ENCODE results near the gene TNNT1.
"Not testable (repeated sequence)": the region's sequence is repeated elsewhere in the genome, so short reads cannot be mapped to it uniquely, and the experiment has no call there.

The TNNT1 gene

DNA sequence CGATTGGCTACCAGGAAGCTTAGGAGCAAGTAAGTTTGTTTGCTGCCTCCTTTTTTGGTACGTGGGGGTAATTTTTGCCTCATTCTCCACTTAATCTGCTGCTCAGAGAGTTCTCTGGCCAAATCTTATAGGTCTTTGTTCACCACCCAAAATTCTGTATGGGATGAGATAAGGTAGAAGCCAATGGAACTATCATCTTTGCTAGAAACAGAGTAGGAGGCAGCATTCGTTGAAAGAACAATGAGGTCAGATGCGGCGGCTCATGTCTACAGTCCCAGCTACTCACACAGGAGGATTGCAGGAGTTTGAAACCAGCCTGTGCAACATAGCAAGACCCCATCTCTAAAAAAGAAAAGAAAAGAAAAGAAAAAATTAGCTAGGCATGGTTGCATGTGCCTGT is 22.4 kb upstream of the TNNT1 start:
- FAIRE-seq, result no peak

DNA sequence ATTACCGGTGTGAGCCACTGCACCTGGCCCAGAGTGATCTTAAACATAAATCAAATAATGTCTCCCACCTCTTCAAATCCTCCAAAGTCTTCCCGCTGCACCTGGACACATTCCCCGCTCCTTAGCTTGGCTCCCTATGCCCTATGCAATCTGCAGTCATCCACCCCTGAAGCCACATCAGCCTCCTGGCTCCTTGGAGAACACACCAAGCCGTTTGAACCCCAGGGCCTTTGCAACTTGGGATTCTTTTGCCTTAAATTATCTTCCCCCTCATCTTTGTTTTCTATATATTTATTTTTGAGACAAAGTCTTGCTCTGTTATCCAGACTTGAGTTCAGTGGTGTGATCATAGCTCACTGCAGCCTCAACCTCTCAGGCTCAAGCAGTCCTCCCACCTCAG is 20.1 kb upstream of the TNNT1 start:
- DNase-seq (ENCODE audit: insufficient read length, low spot score) (no peak), FAIRE-seq (no peak)

More for the DNA sequence above, 22.4 kb upstream of the TNNT1 start:
- DNase-seq (ENCODE audit: insufficient read length, low spot score), result no peak

DNA sequence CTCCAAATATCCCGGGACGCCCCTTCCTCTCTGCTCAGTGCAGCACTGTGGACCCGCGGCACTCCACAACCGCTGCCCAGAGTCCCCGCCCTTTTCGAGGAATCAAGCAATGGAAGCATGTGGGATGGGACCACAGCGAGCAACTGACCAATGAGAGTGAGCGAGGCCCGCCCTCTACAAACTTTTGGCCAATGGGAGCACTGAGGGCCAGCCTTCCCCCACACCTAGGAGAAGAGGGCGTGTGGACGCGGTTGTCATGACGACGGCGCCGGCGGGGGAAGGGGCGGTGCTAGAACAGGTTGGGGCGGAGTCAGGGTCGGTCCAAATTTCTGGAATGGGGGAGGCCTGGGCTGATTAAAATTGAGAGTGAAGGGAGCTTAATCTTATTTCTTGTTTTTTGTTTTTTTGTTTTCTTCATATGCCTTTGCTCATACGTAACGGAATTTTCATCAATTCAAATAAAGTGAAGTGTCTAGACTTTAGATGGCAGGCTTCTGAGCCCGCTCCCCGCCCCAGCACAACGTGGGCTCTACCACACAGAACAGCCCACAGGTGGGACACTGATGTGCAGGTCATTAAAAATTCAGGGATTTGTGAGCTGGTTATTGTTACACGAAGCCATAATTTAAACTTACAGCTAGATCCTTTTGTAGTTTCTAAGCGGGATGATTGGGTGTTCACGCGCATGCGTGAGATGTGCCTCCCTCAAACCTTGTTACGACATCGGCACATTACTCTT is 17.7 kb upstream of the TNNT1 start, which contains the start of gene DNAAF3:
Gene DNAAF3 (minus strand): TSS at position 84 of the 739 bp plus-strand sequence. CDS start 200 bp downstream, outside the sequence.
- FAIRE-seq (peak; percentile 66), DNase-seq (ENCODE audit: insufficient read length, low spot score) (peak; percentile 99)

DNA sequence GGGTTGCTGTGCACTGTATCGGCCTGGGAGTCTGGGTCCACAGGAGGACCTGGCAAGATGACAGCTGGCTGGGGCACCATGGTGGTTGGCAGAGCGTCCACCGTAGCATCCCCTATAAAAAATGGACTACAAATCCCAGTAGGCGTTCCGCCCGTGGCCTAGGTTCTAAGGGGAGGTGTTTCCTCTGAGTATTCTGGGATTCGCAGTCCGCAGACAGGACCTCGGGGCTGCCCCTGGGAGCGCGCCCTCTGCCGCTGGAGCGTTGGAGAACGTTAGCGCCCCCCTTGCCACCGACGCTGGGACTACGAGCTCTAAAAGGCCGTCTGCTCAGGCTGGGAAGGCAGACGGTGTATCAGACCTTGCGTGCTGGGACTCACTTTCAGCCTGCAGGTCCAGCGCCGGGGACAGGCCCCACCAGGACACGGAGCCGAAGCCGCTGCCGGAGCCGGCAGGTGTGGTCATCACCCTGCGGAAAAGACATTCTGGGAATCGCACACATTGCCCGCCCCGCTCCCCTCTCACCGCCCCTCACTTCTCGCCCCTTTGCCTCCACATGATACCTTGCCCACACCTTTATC is 17.0 kb upstream of the TNNT1 start:
- DNase-seq (ENCODE audit: insufficient read length, low spot score) (peak; percentile 77), FAIRE-seq (no peak)

DNA sequence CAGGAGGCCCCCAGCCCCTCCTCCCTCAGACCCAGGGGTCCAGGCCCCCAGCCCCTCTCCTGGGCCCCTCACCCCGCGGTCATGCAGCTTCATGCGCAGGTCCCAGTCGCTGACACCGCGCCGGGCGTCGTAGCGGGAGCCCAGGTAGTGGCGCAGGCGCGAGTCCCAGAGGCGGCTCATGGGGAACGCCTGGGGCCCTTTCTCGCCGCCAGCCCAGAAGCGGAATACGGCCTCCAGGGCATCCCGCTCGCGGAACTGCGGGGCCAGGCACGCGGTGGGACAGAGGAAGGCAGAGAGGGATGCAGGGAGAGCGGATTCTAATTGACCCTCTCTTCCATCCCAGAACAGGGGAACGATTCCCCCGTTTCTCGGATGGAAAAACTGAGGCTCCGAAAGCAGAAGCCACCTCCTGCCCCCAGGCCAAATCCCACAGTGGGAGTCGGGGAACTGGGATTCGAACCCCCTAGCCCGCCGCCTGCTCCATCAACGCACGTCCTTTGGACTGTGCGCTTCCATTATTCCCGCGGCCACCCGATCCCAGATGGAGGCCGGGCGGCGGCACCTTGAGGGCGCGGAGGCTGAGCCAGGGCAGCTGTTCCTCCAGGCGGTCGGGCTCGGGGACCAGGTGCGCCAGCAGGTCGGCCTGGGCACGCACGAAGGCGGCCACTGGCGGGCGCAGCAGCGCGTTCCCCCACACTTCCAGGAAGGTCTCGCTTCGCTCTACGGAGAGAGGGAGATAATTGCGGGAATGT is 12.7 kb upstream of the TNNT1 start:
- FAIRE-seq (no peak), DNase-seq (ENCODE audit: insufficient read length, low spot score) (no peak)

DNA sequence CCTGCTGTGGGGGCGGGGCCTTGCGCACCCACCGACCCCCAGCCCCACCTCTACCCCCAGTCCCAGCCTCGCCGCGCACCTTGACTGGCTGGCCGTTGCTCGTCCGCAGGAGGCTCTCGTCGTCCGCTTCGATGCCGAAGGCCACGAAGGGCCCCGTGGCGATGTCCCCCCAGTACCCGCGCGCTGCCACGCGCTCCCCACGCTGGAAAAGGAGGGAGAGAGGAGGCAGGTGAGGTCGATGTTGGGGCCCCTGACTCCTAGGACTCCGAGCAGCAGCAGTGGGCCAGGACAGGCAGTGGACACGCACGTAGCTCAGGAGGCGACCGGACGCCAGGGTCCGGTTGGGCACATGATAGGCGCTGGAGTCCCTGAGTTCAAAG is 12.0 kb upstream of the TNNT1 start:
- DNase-seq (ENCODE audit: insufficient read length, low spot score), result no peak
- no peak for FAIRE-seq

DNA sequence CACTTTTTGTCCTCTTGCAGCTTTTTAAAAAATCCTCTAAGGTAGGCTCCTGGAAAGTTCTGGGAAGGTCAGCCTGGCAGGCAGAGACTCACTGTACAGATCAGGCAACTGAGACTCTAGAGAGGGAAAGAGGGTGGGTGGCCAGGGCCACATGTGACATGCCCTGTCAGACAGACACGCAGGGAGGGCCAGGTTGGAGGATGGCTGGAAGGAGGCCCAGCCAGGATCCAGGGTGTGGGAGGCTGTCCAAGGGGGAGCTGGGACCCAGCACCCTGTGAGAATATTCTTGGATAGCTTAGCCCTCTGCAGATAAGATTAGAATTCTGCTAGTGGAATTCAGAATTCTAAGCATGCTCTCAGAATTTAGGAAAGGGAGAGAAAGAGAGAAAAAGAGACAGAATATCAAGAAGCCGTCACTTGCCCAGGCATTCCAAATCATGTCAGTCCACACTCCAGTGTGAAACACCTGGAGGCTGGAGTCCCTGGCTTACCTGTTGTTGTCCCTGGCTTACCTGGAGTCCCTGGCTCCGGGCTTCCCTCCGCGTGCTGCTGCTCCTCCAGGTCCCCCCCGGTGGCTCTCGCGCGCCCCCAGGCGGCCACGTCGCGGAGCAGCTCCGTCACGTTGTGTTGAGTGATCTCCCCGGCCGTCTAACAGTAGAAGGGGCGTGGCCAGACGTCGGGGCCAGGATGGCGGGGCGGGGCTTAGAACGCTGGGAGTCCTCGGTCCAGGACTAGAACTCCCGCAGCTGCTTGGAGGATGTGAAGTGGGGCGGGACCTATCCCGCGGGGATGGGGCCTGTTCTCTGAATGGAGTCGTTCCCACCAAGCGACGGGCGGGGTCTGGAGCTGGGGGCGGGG is 11.4 kb upstream of the TNNT1 start:
- FAIRE-seq (peak; percentile 94), DNase-seq (ENCODE audit: insufficient read length, low spot score) (peak; percentile 92)

DNA sequence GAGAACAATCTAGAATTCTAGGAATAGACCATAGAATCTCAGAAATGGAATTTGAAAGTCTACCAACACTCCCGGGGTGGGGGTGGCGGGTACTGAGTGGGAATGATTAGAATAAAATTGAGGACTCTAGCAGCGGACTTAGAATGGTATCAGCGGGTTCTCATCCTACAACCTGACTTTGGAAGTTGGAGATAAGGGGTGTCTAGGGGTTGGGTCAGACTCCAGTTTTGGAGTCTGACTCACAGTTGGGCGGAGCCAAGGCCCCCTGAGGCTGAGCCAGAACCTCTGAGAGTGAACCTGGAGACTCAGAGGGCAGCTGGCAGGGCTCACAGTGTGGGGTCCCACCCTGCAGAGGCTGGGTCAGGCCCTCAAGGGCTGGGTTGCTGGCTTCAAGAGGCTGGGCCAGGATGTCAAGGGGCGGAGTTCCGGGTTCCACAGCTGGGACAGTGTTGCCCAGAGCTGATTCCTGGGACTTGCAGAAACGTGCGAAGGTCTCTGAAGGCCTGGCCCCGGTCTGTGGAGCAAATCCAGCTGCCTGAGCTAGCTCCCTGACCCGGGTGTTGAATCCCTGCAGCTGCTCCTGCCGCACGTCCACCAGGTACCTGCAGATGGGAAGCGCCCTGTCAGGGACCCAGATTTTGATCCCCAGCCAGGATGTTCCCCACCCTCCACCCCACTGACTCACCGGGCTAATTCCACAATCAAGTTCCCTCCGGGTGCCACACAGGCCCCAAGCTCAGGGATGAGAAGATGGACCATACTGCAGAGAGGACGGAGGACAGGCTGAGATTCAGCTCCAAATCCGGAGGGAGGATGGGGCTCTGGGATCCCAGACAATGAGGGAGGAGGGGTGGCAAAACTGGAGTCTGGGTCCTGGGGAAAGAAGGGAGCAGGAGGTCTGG is 10.1 kb upstream of the TNNT1 start:
- FAIRE-seq (no peak), DNase-seq (ENCODE audit: insufficient read length, low spot score) (peak; percentile 49)

DNA sequence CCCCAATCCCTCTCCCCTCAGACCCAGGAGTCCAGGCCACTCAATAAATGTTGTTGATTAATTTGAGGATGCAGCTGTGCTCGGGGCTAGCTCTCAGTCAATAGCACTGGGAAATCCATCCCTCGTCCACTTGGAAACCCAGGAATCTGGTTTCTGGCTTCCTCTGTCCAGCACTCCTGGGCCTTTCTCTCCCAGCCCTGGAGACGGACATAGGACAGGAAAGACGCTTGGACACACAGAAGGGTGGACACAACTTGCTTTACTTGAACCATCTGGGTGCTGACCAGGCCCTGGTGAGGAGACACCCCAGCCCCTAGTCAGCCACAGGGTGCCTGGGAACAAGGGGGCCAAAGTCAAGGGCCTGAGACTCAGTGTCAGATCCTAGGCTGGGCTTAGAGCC is 9.4 kb upstream of the TNNT1 start:
- FAIRE-seq (no peak), DNase-seq (ENCODE audit: insufficient read length, low spot score) (no peak)

DNA sequence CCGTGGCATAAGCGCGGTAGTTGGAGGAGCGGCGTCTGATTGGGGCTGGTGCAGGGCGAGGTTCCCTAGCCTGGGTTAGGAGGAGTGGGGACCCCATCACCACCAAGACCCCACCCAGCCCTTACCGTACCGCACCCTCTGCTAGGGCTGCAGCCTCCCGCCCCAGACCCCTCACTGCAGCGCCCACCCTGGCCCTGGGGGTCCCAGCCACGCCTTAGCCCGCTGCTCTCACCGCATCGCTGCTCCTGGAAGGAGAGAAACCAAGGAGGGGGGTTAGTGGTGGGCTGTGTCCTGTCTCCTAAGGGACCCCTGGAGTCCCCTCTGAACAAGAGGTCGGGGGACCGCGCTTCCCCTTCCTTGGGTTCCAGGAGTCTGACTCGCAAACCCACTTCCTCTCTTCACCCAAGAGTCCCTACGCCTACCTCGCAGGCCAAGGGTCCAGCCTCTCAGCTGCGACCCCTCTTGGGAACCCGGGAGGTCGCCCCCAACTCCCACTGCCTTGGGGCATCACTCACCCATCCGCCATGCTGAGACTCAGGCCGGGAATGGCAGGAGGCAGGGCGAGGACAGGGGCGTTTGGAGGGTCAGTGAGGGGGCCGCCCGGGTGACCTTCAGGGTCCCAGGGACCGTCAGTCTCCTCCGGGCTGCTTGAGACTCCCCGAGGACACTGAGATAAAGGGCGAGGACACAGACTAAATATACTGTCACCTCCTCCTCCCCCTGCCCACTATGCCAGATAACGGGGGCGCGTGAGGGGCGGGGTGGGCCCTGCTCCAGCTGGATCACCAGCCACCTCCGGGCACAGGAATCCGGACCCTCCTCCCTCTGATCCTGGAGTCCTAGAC is 8.3 kb upstream of the TNNT1 start, which contains the start of gene TNNI3:
Gene TNNI3 (minus strand): TSS at position 669 of the 845 bp plus-strand sequence. CDS start 143 bp downstream, at position 526.
- DNase-seq (ENCODE audit: insufficient read length, low spot score) (no peak), FAIRE-seq (no peak)

DNA sequence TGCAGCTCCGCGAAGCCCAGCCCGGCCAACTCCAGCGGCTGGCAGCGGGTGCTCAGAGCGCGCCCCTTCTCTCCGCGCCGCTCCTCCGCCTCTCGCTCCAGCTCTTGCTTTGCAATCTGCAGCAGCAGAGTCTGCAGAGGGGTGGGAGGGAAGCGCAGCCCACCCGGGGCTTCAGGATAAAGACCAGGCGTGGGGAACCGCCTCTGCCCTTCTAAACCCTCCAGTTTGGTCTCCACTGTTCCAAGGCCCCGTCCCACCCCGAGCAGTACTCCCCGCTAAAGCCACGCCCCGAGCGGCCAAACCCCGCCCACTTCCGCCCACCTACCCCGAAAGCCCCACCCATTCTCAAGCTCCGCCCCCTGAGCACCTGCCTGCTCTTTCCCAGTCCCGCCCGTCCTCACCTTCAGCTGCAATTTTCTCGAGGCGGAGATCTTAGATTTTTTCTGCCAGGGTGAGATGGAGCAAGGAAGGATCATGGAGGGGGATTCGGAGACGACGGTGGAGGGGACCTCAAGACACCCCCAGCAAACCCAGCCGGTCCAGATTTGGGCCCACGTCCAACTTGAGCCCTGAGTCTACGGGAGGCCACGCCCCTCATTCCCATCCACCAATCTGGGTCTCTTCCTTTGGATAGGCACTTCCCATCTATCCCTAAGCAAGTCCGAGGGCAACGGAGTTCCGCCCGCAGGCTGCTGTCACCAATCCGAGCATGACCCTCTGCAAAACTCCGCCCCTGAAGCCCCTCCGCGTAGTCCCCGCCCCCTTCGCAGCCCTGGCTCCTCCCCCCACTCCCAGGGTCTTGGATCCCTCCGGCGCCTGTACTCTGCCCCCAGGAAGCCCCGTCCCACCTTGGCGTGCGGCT is 7.4 kb upstream of the TNNT1 start:
- DNase-seq (ENCODE audit: insufficient read length, low spot score), result no peak
- no peak for FAIRE-seq

DNA sequence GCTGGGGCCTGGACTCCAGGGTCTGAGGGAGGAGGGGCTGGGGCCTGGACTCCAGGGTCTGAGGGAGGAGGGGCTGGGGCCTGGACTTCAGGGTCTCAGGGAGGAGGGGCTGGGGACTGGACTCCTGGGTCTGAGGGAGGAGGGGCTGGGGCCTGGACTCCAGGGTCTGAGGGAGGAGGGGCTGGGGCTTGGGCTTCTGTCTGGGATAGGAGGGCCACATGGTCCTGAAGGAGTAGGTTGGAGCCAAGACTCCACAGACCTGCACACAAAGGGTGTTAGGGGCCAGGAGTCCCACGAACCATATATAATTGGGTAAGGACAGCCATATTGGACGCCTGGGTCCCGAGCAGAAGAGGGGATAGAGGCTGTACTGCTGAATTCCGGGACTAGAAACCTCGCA is 6.8 kb upstream of the TNNT1 start:
- not testable (repeated sequence) for FAIRE-seq; DNase-seq (ENCODE audit: insufficient read length, low spot score)

DNA sequence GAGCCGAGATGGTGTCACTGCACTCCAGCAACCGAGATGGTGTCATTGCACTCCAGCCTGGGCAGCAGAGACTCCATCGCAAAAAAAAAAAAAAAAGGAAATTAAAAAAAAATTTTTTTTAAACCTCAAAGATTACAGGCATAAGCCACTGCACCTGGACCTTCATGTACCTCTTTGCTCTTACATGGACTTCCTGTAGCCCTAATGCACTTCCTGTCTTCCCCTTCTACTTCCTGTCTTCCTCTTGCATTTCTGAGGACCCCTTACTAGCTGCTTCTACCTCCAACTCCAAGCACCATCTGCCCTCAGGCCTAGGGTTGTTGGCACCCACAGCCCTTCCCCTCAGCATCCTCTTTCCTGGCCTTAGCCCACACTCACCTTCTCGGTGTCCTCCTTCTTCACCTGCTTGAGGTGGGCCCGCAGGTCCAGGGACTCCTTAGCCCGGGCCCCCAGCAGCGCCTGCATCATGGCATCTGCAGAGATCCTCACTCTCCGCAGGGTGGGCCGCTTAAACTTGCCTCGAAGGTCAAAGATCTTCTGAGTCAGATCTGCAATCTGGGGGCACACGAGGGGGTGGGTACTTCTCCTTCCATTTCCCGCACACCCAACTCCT is 4.8 kb upstream of the TNNT1 start:
- no peak for FAIRE-seq

DNA sequence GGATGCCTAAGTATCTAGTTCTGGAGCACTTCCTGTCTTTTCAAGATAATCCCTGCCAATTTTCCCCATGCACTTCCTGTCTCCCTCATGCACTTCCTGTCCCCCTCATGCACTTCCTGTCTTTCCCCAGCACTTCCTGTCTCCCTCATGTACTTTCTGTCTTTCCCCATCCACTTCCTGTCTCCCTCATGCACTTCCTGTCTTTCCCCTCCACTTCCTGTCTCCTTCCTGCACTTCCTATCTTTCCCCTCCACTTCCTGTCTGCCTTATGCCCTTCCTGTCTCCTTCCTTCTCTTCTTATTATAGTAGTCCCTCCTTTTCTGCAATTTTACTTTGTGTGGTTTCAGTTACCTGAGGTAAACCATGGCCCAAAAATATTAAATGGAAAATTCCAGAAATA is 3.0 kb upstream of the TNNT1 start:
- no peak for FAIRE-seq

More for the DNA sequence above, 4.8 kb upstream of the TNNT1 start:
- DNase-seq (ENCODE audit: insufficient read length, low spot score), result no peak

DNA sequence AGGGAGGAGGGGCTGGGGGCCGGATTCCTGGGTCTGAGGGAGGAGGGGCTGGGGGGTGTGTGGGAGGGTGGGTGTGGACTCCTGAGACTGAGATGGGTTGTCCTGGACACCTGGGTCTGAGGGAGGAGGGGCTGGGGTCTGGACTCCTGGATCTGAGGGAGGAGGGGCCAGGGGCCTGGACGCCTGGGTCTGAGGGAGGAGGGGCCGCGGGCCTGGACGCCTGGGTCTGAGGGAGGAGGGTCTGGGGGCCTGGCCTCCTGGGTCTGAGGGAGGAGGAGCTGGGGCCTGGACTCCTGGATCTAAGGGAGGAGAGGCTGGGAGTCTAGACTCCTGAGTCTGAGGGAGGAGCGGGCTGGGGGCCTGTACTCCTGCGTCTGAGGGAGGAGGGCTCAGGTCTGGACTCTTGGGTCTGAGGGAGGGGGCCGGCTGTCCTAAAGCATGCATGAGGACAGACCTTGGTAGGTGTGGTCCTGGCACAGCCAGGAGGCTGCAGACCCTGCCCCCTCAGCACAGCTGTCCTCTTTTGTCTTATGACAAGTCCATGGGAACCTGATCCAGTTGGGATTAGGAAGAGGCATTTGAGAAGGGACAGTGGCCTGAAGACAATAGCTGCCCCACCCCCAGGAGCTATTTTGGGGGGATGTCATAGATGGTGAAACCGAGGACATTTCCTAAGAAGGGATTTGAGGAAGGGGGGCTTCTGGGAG is 1.3 kb downstream of the TNNT1 start:
- DNase-seq (ENCODE audit: insufficient read length, low spot score) (no peak), FAIRE-seq (no peak)

More for the DNA sequence above, 3.0 kb upstream of the TNNT1 start:
- no peak for DNase-seq (ENCODE audit: insufficient read length, low spot score)

DNA sequence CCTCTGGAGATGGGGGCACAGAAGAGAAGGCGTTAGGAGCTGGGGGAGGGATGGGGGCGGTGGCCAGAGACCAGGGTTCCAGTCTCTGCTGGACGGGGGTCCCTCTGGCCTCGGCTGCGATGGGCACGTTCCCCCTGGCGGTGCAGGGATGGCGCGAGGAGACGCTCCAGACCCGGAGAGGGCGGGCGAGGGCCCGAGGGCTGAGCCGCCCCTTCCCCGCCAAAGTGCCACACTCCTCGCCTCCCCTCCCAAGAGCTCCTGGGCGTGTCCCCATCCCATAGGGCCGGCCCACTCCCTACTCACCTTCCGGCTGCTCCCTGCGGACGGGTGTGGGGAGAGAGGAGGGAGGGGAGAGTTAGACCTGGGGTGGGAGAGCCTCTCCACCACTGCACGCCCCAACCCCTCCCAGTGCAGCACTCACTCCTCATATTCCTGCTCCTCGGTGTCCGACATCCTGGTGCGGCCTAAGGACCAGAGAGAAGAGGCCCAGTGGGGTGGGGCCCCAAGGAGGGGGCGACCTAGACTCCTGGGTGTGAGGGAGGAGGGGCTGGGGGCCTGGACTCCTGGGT is 2.2 kb downstream of the TNNT1 start:
- DNase-seq (ENCODE audit: insufficient read length, low spot score) (peak; percentile 81), FAIRE-seq (peak; percentile 85)

All from HTR-8/SVneo (cell line).